Measurements from ENCODE around the gene C5orf63. TPM values are rescaled to one million over a fixed set of nuclear protein-coding genes. Genes with fewer than 3 reads are reported as not detected.

Gene C5orf63
- total and polyA plus RNA-seq, 2 of the 13 experiments (the other 11 are each of a cell fraction or from before 2014, with no cell fraction given), result 7.9 to 8.8 TPM

DNA sequence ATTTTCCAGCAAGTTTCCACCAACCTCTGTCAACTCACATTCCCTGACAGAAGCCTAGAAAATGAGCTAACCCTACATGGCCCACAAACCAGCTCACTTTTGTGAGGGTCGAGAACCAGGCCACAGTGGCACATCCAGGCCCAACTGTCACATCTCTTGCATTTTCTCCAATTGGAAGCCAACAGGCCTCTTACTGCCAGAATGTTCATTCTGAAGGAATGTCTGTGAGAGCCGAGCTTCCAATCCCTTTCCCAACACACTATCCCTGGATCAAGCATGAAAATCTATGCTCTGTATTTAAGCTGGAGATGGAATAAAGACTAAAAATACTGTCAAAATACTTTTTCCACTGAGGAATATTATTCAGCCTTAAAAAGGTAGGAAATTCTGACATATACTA lies 62.9 kb downstream of the C5orf63 start (continued):
- TF ChIP-seq TAF1 (CRISPR knock-in tag; IDR thresholded peaks at IDR 0.05), result no peak
- TF ChIP-seq HOXA7 (CRISPR knock-in tag; IDR thresholded peaks at IDR 0.05), result no peak
- TF ChIP-seq, protein P1, sequence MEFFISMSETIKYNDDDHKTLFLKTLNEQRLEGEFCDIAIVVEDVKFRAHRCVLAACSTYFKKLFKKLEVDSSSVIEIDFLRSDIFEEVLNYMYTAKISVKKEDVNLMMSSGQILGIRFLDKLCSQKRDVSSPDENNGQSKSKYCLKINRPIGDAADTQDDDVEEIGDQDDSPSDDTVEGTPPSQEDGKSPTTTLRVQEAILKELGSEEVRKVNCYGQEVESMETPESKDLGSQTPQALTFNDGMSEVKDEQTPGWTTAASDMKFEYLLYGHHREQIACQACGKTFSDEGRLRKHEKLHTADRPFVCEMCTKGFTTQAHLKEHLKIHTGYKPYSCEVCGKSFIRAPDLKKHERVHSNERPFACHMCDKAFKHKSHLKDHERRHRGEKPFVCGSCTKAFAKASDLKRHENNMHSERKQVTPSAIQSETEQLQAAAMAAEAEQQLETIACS (CRISPR knock-in tag; IDR thresholded peaks at IDR 0.05), result no peak
- TF ChIP-seq REL (CRISPR knock-in tag; conservative IDR thresholded peaks at IDR 0.05), result no peak
- no peak for TF ChIP-seq FOSL2 (CRISPR knock-in tag; IDR thresholded peaks at IDR 0.05)

GRCh38 chr5:127009784-127010183 lies 63.5 kb downstream of the C5orf63 start:
- Histone ChIP-seq H3K4me1 (ENCODE audit: insufficient read depth, low read length) (no peaks in the 10 kb centered on the region), H4K20me1 (ENCODE audit: insufficient read depth, low read length) (no peaks in the 10 kb centered on the region), H3K4me2 (ENCODE audit: low read depth, low read length) (no peak overlapping the region), H3K4me3 (replicated peaks in 1 of 3; ENCODE audit: insufficient read depth in 1 of 3, low read depth in 2 of 3, low read length in 3 of 3) (no peak overlapping the region), H2AFZ (ENCODE audit: low read length) (no peak overlapping the region), H3K27ac (ENCODE audit: extremely low read length, insufficient read depth, low read length) (no peak overlapping the region), H3K9ac (ENCODE audit: insufficient read depth, low read depth, low read length) (no peak overlapping the region), H3K27me3 (ENCODE audit: control insufficient read depth in 1 of 2, insufficient read depth in 2 of 2, low read length in 2 of 2) (no peaks in the 10 kb centered on the region), H3K9me3 (ENCODE audit: low read length) (no peaks in the 10 kb centered on the region), H3K36me3 (replicated peaks in 1 of 2; ENCODE audit: control insufficient read depth in 1 of 2, insufficient read depth in 2 of 2, low read length in 2 of 2) (no peaks in the 10 kb centered on the region), H3K79me2 (ENCODE audit: insufficient read depth, low read length) (no peaks in the 10 kb centered on the region)
- intact Hi-C loops (cut with micrococcal nuclease; ENCODE audit: unreplicated experiment), result no loop called here
- FAIRE-seq (no peak), ATAC-seq (no peak), DNase-seq (ENCODE audit: low spot score) (no peak)
- 88% methylated on average over 1 of the region's 1 CpG for WGBS (ENCODE audit: low lambda C conversion rate)
- no peak for TF ChIP-seq XRCC5 (optimal IDR thresholded peaks at IDR 0.05; ENCODE audit: low read length)
- no peak for TF ChIP-seq MATR3 (CRISPR knock-in tag; IDR thresholded peaks at IDR 0.05)
- no peak for TF ChIP-seq ZNF777 (CRISPR knock-in tag; IDR thresholded peaks at IDR 0.05)
- no peak for TF ChIP-seq ZNF205 (CRISPR knock-in tag; IDR thresholded peaks at IDR 0.05)
- TF ChIP-seq TRIM22 (IDR thresholded peaks at IDR 0.05), result no peak
- TF ChIP-seq ZMYM2 (CRISPR knock-in tag; IDR thresholded peaks at IDR 0.05), result no peak
- ChIA-PET CTCF (ENCODE audit: low intra/inter-chr PET ratio, low total read pairs) (no interaction called here), POLR2A (no interaction called here)
- BruUV-seq (replicated peaks), result no TSS peak
- in situ Hi-C loops (cut with HindIII; ENCODE audit: extremely low pct_ligation_motif_present, low pct_unique_long_range_greater_than_20kb), result no loop called here
